SKM-1 treated with dmso at 0.1 percent for 144 hours (cell line): ENCODE measurements around the gene AGRP.
"Not testable (repeated sequence)": the region's sequence is repeated elsewhere in the genome, so short reads cannot be mapped to it uniquely, and the experiment has no call there.

Experiments
- DNase-seq: peaks from one replicate; lab custom pipeline; 2025; ENCODE audit not compliant: unreplicated experiment; lab: John Stamatoyannopoulos, UW

The AGRP gene, protein sequence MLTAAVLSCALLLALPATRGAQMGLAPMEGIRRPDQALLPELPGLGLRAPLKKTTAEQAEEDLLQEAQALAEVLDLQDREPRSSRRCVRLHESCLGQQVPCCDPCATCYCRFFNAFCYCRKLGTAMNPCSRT

GRCh38 chr16:67483150-67483549, at the start of gene AGRP:
TSS of gene AGRP (minus strand) at chr16:67483547. CDS start at chr16:67483398, 149 bp downstream.
- no peak for DNase-seq

DNA sequence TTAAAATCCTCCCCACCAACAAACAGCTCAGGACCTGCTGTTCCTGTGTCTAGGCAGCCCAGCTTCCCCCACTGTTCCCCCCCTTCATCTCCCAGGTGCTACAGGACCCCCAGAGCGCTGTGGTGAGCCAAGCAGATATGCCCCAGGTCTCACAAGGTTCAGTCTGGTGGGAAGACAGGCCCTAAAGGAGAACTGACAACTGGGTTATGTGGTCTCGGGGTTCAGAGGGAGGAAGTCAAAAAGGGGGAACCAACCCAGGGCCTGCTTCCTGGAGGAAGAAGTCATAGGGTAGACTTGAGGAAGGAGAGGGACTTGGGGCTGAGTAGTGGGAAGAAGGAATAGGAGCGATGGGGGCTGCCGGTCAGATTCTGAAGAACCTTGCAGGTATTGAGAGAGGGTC, 47.9 kb upstream of the AGRP start:
- peak; percentile 70 for DNase-seq

DNA sequence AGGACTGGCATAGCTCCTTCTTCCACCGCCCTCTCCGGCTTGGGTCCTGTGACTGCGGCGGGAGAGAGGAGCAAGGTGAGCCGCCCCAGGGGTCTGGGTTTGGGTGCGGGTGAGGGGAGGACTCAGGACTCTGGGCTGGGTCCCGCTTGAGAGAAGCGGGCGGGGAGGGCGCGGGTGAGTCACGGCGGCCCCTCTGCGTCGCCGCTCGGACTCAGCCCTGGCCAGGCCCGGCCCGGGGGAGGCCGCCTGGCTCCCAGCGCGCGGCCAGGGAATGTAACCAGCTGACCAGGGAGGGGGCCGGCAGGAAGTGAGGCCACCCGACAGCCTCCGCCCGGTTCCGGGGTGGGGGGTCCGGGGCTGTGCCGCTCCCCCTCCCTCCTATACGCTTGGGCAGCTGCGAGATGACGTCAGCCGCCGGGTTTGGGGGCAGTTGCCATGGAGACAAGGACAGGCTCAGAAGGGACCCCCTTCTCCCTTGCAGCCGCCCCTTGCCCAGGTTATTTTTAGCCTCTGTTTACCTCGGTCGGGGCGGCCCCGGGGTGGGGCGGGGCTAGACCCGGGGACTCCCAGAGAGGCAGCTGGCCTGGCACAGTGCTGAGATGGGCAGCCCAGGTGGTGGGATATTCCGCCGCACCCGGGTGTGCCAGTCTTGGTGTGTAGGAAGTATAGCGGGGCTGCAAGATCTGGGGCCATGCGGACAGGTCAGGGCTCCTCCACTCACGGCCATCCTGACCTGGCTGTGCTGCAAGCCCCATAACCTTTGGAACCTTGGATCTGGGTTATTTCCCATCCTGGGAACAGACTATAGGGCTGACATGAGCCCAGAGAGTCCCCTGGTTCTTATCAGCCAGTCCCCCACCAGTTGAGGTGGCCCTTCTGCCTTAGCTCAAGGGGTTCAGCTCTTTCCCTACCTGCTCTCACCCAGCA, 46.9 kb upstream of the AGRP start:
- no peak for DNase-seq

DNA sequence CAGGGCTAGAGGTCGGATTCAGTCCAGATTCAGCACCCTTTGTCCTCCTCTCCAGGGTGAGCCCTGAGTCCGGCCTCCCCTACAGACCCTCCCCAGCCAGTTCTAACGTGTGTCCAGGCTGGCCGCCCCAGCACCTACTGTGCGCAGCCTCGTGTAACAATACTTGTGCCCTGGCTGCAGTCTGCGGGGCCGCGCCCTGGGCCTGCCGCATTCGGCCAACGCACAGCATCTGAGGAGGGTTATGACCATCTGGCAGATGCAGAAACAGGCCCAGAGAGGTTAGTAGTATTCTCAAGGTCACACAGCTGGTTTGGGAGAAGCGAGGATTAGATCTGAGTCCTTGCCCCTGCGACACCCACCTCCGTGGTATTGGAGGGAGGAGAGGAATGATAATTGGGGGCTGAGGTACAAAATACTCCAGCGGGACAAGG, 46.2 kb upstream of the AGRP start:
- DNase-seq: no peak

DNA sequence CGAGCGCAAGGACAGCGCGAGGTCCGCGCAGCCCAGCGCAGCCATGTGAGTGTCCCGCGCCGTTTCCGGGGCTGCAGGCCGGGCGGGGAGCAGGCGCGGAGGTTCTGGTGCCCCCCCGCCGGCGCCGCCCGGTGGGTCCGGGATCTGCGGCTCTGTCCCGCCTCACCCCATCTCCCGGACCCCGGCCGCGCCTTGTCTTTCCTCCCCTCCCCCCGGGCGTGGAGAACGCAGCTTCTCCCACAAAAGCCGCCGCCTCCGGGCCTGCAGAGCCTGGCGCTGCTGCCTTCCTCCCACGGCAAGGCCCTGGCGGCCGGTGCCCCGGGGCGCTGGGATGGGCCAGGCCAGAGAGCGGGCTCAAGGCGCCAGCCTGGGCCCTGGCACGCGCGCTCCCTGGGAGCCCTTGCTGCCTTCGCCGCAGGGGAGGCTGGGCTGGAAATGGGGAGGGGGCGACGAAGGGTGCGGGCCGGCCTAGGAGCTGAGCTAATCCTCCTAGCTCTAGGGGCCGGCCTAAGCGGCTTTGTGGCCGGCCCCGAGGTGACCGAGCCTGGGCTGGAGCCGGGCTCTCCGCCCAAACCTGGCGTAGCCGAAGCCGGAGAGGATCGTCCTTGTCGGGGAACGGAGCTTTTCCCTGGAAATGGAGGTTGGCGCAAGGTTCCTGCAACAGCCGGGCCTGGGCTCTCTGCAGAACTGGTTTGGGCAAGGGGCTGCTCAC, 45.7 kb upstream of the AGRP start:
- no peak for DNase-seq

DNA sequence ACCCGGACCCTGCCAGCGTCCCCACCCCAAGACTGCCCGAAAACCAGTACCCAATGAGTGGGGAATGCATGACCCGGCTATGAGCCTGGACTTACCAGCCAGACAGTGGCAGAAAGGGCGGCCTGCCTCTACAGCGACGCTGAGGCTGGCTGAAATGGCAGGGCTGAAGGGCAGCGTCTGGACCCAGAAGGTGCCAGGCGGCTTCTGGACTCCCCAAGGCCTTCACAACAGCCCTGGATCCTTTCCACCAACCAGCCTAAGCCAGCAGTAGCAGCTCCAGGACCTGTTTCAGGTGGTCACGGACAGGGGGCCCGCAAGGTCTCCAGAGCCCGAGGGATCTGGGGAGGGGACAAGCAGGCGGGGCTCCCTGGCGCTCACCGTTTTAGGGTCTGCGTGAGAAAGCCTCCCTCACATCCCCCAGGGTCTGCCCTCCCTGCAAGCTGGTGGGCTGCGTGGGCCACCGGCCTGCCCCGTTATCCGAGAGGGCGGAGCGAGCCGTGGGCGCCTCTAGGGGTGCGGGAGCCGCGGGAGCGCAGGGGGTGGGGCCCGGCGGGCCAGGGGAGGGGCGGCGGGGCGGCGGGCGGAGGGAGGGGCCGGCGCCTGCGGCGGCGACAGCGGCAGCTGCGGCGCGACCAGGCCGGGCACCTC, 45.0 kb upstream of the AGRP start, which contains the start of gene RIPOR1:
Gene RIPOR1 (plus strand): TSS at position 608 of the 648 bp plus-strand sequence. CDS start 9,618 bp downstream, outside the sequence.
- peak; percentile 24 for DNase-seq

- DNase-seq: no peak
Observed at GRCh38 chr16:67526149-67526791, 42.9 kb upstream of the AGRP start.

DNA sequence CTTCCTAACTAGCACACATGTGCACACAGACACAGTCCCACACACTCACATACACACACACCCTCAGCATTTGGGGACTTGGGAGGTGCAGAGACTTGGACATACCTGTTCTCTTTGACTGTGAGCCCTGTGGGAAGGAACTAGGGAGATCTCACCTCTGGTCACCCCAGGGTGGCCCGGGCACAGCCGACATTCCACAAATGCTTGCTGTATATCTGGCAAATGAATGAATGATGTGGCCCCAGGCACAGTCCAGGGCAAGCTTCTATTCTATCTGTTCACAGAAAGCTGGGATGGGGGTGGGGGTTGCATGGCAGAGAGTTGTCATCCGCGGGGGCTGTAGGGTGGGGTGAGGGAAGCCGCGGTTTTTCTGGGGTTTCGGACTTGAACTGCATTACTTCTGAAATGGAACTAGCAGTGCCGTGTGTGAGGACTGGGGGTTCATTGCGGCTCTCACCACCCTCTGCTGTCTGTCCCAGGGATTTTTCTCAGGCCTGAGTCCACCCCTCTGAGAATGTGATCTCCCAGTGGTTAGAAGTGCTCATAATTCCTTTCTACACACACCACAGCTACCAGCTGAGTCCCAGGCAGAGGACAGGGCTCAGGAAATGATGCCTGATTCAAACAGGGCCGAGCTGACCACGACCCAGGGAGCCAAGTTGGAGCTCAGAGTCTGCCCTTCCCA, 42.0 kb upstream of the AGRP start:
- no peak for DNase-seq

- DNase-seq: peak; percentile 90
Observed at GRCh38 chr16:67521095-67521804, 37.9 kb upstream of the AGRP start.

GRCh38 chr16:67519242-67519641, 35.9 kb upstream of the AGRP start:
- no peak for DNase-seq

GRCh38 chr16:67518676-67519075, 35.3 kb upstream of the AGRP start:
- DNase-seq: no peak

DNA sequence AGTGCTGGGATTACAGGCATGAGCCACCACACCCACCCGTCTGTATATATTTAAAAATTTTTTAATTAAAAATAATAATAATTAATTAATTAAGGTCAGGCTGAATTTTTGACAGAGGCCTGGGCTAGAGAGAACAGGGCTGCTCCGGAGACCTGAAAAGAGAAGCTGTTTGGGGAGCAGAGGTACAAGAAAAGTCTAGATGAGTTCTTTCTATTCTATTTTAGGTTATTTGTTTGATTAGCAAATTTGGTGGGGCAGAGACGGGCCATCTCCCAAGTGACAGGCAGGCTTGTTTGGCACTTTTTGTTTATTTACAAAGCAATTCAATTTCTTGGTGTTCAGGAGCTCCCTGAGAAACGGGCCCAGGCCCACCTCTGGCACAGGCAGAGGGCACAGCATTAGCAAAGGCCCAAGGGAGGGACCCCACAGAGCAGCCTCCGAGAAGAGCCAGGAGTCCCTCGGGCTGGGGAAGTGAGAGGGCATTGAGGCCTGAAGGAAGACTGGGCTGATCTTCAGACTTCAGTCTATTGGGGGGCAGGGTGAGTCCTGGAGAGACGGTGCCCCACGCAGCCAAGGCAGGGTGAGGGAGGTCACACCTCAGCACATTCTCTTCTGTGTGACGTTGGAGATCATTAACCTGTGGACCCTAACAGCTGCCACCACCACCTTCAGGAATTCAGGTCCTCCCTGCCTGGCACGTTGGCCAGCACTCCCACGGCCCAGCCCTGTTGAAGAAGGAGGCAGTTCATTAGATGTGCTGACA, 34.5 kb upstream of the AGRP start:
- no peak for DNase-seq

DNA sequence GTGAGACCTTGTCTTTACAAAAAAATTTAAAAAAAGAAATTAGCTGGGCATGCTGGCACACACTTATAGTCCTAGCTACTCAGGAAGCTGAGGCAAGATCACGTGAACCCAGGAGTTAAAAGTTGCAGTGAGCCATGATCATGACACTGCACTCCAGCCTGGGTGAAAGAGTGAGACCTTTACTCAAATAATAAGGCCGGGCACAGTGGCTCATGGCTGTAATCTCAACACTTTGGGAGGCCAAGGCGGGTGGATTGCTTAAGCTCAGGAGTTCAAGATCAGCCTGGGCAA, 33.8 kb upstream of the AGRP start:
- no peak for DNase-seq

DNA sequence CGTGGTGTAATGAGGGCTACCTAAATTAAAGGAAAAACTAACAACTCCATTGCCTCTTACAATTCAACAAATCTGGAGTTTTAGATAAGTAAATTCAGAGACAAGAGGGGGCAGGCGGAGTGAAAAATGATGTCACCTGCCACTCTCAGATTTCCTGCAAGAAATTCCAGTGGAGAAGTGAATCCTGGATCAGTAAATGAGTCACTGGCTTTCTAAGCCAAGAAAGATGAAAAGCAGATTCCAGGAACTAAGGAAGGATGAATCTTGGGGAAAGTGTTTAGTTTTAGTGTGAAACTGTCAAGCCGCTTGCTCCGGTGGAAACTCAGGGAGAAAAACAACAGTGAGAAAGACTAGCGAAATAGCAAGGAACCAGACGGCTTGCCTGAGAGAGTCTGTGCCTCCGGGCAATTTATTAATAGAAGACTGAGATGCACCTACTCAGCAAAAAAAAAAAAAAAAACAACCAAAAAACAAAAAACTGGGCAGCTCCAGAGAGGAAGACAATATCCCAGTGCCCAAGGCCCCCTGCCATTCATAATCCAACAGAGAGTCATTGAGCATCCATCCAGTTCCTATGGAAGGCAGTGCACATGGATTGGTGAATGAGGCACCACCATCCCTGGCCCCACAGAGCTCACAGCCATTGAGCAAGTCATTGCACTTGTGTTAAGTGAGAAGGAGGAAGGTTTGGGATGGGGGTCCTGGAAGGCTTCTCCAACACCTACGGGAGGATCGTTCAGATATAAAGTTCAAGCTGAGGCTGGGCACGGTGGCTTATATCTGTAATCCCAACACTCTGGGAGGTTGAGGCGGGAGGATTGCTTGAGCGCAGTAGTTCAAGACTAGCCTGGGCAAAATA, 33.2 kb upstream of the AGRP start:
- DNase-seq: no peak

DNA sequence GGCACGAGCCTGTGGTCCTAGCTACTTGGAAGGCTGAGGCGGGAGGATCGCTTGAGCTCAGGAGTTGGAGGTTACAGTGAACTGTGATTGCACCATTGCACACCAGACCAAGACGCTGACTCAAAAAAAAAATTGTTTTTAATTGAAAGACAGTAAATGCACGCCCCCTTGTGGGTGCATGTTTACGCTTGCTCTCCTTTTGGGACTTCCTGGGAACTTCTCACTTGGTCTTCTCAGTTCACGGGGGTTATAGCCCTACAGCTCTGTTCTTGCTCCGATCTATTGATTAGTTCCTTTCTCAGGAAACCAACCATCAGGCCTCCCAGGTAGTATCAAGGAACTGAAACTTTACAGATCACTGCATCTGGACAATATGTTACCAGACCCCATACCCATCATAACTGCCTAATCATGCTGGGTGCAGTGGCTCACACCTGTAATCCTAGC, 31.1 kb upstream of the AGRP start:
- peak; percentile 91 for DNase-seq

DNA sequence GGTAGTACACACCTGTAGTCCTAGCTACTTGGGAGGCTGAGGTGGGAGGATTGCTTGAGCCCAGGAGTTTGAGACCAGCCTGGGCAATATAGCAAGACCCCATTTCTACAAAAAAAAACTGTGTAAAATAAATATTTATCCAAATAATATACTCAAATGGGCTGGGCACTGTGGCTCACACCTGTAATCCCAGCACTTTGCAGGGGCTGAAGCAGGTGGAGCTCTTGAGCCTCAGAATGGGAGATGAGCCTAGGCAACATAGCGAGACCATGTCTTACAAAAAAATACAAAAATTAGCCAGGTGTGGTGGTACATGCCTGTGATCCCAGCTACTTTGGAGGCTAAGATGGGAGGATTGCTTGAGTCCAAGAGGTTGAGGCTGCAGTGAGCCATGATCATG, 30.5 kb upstream of the AGRP start:
- DNase-seq: not testable (repeated sequence)

DNA sequence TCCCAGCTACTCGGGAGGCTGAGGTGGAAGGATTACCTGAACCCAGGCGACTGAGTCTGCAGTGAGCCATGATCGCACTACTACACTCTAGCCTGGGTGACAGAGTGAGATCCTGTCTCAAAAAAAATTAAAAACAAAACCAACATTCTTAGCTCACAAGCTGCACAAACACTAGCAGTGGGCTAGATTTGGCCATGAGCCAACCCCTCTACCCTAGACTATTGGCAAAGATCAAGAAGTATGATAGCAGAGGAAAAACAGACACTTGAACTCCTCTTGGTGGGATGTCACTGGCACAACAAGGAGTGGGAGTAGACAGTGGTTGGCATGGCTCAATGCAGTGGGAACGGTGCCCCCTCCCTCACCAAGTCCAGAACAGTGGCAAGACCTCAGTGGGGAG, 25.7 kb upstream of the AGRP start:
- no peak for DNase-seq

- no peak for DNase-seq
Observed at GRCh38 chr16:67506468-67506867, 23.1 kb upstream of the AGRP start.
